Measurements from ENCODE around the gene IFI30.
A peak's percentile ranks its signal among the peaks of the same experiment; 100 is the strongest.
"Not testable (repeated sequence)": the region's sequence is repeated elsewhere in the genome, so short reads cannot be mapped to it uniquely, and the experiment has no call there.

The IFI30 gene

DNA sequence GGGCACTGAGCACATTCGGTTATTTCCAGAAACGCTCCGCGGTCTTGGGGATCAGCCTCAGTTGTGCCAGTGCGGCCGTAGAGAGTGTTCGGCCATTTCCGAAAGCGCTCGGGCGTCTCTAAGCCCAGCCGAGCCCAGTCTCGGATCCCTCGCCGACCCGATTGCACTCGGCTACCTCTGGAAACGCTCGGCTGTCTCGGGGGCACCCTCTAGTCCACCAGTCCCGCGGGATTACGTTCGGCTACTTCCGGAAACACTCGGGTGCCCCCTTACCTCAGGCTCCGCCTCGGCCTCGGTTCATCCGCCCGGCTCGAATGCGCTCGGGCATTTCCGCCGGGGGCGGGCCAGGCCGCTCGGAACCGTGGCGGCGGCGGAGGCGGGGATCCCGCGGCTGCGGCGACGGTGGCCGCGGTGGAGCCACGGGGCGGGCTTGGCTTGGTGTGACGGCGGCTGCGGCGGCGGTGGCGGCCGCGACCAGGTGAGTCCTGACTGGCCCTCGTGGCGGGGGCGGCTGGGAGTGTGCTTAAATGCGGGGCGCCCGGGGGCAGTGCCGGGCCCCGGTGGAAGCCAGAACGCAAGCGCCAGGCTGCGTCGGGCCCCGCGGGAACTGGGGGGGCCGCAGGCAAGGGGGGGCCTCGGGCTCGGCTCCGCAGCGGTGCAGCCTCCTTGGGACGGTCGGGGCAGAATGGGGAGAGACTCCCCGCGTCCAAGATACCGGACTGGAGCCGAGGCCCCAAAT is 20.6 kb upstream of the IFI30 start, which contains the start of gene PIK3R2:
TSS of gene PIK3R2 (plus strand) at position 347 of the 739 bp plus-strand sequence. CDS start 2,717 bp downstream, outside the sequence.
- DNase-seq (ENCODE audit: low read depth in 2 of 2): peak; percentile 100

DNA sequence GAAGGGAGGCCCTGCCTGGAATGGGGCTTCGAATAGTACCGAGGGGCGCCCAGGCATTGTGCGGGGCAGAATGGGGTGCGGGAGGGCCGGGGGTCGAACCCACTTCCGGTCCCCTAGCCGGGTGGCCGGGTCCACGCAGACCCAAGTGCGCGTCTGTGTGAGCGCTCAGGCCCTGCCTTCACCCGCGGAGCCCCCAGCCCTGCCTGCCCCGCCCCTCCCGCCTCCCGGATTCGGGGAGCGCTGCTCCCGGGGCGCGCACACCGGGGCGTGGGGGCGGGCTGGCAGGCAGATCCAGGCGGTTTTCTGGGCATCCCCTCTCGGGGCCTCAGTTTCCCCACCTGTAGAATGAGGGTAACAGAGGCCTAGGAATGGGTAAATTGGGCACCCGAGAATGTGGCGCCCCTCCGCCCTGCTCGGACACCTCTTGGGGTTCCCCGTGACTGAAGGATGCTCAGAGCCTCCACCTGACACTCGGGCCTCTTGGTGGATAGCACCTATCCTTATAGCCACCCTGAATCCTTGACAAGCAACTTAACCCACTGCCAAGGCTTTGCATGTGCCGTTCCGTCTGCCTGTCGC is 20.0 kb upstream of the IFI30 start:
- no peak for DNase-seq (ENCODE audit: low read depth in 2 of 2)

DNA sequence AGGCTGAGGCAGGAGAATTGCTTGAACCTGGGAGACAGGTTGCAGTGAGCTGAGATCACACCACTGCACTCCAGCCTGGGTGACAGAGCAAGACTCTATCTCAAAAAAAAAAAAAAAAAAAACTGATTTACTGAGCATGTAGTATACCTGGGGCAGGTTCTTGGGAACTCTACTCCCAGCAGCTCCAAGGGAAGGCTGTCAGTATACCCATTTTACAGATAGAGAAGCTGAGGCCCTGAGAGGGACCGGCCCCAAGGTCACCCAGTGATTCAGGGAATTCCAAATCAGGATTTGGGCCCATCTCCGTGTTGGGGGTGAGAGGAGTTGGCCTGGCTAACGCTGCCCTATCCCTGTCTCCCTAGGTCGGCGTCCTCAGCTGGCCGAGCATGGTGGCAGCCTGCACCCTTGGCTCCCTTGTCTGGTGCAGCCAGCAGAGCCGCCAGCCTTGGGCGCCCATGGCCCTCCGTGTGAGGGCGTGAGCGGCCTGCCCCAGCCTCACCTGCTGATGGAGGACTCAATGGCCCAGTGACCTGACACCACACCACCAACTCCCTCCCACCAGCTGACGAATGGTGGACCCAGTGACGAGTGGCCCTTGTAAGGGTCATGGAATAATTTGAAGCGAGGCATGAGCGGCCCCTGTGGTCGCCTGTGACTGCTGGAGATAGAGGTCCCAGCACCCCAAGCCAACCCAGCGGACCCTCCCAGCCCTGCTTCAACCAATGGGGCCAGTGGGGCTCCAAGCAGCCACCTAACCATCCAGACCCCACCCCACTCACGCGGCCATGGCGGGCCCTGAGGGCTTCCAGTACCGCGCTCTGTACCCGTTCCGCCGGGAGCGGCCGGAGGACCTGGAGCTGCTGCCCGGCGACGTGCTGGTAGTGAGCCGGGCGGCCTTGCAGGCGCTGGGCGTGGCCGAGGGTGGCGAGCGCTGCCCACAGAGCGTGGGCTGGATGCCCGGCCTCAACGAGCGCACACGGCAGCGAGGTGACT is 18.2 kb upstream of the IFI30 start:
- no peak for DNase-seq (ENCODE audit: low read depth in 2 of 2)

DNA sequence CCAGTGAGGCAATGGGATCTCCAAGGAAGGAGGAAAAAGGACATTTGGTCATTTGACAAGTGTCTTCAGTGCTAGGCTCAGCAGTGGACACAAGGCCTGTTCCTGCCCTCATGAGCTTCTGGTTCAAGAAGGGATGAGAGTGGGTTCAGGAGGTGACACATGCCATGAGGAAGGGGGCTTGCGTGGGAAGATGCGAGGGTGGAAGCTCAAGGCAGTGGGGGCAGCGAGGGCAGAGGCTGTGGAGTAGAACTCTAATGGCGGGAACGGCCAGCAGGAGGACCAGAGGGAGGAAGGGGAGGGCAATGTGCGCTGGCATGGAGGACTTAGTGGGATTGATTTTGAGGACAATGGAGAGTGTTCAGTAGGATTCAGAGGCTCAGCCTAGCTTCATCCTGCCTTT is 17.3 kb upstream of the IFI30 start:
- DNase-seq (ENCODE audit: low read depth in 2 of 2): no peak

DNA sequence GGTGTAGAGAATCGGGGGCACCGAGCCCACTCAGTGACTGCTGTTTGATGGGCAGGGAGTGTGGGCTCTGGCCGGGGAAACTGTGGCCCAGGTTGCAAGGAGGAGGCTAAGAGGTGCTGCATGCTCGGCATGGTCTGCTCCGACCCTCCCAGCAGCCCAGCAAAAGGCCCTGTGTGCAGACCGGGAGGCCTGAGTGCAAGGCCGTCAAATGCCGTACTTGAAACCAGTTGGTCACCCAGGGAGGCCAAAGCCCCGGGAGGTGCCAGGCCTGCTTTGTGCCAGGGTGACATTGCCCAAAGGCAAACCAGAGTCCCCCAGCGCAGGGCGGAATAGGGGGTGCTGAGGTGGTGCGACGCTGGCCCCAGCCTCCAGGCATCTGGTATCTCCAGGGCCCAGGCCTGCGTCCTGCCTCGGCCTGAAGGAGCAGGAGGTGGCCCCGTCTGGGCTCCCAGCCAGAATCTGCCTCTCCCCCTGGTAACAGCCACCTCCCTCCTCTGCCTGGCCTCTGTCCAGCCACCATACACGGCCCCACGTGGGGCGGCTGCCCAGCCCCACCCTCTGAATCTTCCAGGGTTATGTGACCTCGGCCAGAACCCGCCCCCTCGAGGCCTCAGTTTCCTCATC is 16.7 kb upstream of the IFI30 start:
- DNase-seq (ENCODE audit: low read depth in 2 of 2): no peak

DNA sequence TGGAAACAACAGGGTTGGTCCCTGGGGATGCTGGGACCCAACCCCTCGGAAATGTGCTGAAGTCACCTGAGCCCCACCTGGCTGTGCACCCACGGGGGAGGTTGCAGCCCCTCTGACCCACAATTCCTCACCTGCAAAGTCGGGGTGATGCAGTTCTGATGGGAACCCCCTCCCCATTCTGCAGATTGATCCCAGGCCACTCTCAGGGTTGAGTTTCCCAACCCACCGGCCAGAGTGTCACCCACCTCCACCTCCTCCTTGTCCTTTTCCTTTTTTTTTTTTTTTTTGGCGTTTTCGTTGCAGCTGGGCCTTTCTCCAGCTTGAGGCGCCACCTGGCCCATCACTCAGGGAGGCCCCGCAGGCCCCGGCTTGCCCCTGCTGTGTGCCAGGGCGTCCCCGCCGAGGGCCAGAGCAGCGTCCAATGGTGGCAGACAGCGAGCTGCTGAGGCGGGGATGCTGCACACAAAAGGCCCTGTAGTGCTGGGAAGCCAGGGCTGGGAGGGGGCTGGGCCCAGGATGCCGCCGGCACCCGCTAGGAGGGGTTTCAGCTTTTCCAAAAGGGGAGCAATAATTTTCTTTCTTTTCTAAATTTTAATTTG is 16.0 kb upstream of the IFI30 start:
- no peak for DNase-seq (ENCODE audit: low read depth in 2 of 2)

DNA sequence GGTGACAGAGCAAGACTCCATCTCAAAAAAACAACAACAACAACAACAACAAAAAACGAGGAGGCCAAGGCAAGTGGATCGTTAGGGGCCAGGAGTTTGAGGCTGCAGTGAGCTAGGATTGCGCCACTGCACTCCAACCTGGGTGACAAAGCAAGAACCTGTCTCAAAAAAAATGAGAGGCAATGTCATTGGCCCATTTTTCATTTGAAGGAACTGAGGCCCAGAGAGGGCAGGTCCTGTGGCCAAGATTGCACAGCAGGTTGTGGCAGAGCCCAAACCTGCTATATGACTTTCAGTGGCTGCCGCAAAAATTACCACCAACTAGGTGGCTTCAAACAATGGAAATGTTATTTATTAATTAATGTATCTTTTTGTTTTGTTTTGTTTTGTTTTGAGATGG is 15.1 kb upstream of the IFI30 start:
- no peak for DNase-seq (ENCODE audit: low read depth in 2 of 2)

DNA sequence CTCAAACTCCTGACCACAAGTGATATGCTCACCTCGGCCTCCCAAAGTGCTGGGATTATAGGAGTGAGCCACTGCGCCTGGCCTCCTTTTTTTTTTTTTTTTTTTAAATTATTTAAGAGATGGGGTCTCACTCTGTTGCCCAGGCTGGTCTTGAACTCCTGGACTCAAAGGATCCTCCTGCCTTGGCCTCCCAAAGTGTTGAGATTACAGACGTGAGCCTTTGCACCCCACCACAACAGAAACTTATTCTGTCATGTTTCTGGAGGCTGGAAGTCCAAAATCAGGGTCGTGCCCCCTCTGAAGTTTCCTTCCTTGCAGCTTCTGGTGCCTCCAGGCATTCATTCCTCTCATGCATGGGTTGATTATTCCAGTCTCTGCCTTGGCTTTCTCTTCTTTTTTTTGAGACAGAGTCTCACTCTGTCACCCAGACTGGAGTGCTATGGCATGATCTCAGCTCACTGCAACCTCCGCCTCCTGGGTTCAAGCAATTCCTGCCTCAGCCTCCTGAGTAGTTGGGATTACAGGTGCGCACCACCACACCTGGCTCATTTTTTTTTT is 14.5 kb upstream of the IFI30 start:
- not testable (repeated sequence) for DNase-seq (ENCODE audit: low read depth in 2 of 2)

DNA sequence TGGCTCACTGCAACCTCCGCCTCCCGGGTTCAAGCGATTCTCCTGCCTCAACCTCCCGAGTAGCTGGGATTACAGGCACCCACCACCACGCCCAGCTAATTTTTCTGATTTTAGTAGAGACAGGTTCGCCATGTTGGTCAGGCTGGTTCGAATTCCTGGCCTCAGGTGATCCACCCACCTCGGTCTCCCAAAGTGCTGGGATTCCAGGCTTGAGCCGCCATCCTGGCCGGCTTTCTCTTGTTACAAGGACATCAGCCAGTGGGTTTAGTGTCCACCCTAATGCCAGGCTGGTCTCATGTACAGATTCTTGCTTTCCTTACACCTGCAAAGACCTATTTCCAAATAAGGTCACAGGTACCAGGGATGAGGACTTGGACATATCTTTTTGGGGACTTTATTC is 13.8 kb upstream of the IFI30 start:
- DNase-seq (ENCODE audit: low read depth in 2 of 2): no peak

DNA sequence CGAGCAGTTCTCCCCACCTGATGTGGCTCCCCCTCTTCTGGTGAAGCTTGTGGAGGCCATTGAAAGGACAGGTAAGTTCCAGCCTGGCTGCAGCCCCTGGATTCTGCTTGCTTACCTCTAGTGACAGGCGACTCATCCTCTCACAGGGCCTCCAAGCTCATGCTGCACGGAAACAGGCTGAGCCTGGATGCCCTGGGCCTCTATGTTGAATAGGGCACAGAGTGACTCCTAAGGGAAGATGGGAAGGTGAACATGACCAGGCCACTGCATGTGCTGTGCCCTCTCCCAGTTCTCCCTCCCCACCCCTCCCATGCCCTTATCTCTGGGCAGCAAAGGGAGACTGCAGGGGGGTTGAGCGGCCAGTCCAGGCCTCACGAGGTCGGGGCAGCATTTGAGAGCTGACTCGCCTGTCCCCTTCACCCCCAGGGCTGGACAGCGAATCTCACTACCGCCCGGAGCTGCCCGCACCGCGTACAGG is 13.1 kb upstream of the IFI30 start:
- DNase-seq (ENCODE audit: low read depth in 2 of 2): no peak

DNA sequence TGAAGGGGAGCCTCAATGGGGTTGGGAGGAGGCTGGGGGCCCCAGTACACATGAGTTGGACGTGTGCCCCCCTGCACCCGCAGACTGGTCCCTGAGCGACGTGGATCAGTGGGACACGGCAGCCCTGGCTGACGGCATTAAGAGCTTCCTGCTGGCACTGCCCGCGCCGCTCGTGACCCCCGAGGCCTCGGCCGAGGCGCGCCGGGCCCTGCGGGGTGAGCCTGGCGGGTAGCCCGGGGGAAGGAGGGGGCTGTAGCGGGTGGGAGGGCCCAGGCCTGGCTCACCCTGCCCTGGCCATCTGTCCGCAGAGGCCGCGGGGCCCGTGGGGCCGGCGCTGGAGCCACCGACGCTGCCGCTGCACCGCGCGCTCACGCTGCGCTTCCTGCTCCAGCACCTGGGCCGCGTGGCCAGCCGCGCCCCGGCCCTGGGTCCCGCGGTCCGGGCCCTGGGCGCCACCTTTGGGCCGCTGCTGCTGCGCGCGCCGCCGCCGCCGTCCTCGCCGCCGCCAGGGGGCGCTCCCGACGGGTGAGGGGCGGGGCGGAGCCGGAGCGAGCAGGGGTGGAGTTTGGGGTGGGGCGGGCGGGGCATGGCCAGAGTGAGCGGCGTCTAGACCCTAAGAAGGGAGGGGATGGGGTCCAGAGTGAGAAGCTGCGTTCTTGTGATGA is 12.5 kb upstream of the IFI30 start:
- peak; percentile 68 to 80 for DNase-seq (ENCODE audit: low read depth in 2 of 2)

DNA sequence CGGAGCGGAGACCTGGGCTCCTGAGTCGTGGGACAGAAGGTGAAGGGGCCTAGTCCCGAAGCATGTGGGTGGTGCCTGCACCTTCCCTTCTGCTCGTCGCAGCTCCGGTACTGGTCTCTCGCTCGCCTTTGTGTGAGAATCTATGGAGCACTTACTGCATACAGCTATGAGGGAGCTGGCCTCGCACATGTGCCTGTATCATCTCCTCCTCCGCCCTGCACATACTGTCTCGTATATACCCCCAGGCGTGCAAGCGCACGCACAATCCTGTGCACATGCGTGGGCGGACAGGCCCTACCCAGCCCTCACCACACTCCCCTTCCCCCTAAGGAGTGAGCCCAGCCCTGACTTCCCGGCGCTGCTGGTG is 12.0 kb upstream of the IFI30 start:
- no peak for DNase-seq (ENCODE audit: low read depth in 2 of 2)

DNA sequence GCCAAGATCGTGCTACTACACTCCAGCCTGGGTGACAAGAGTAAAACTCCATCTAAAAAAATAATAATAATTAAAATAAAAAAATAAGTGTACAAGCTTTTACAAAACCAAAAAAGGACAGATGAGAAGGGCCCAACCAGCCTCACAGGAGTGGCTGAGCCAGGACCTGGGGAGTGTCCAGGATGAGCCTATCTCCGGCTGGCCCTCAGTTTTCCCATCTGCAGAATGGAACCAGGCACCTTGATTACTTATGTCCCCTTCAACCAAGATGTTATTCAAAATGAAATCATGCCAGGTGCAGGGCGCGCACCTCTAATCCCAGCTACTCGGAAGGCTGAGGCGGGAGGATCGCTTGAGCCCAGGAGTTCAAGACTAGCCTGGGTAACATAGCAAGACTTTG is 9.5 kb upstream of the IFI30 start:
- DNase-seq (ENCODE audit: low read depth in 2 of 2): no peak

DNA sequence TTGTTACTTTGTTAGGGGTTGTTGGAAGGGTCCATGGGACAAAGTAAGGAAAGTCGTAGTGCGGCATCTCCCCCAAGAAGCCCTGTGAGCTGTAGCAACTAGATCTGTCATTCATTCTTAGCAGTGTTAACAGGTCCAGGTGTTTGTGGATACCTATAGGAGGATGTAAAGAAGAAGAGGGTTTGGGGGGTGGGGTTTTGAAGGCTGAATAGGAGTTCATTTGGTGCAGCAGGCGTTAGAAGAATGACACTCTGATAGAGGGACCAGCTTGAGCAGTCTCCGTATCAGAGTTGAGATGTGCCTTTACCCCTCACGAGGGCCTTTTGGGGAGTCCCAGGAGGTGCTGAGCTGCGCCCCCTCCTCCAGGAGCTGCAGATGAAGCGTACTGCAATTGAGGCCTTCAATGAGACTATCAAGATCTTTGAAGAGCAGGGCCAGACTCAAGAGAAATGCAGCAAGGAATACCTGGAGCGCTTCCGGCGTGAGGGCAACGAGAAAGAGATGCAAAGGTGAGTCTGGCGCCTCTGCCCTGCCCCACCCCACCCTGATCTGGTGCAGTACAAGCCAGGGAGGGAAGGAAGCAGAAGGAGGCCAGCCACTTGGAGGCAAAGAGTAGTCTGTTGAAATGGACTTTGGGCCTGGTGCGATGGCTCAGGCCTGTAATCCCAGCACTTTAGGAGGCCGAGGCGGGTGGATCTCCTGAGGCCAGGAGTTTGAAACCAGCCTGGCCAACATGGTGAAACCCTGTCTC is 7.6 kb upstream of the IFI30 start:
- no peak for DNase-seq (ENCODE audit: low read depth in 2 of 2)

DNA sequence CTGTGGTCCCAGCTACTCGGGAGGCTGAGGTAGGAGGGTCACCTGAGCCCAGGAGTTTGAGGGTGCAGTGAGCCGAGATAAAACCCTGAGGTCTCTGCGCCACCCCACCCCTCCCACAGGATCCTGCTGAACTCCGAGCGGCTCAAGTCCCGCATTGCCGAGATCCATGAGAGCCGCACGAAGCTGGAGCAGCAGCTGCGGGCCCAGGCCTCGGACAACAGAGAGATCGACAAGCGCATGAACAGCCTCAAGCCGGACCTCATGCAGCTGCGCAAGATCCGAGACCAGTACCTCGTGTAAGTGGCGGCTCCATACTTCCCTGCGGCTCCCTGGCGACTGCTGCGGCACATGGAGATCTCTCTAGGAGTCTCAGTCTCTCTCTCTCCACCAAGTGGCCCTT is 6.6 kb upstream of the IFI30 start:
- DNase-seq (ENCODE audit: low read depth in 2 of 2): no peak

DNA sequence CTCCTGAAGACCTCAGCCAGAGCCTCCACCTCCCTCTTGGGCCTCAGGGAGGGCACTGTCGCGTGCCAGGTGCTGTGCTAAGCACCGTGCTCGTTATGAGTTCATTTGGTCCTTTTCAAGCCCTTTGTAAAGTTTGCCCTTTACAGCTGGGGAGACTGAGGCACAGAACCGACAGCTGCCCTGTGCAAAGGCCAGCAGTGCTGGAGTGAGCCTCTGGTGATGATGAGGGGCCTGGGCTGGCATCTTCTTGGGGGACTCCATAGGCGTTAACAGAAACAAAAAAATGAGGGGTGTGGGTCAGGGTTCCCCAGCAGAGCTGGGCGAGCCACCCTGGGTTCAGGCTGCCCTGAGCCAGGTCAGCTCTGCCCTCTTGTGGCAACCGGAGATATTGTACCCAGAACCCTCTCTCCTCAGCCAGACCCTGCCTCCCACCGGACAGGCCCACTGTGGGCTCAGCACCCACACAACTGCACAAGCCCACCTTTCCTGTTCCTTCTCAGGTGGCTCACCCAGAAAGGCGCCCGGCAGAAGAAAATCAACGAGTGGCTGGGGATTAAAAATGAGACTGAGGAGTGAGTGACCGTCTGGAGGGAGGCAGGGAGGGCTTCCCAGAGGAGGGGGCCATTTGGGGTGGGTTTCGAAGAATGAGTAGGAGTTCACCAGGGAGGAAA is 5.5 kb upstream of the IFI30 start:
- DNase-seq (ENCODE audit: low read depth in 2 of 2): peak in 1 of 2 donors; percentile 49

DNA sequence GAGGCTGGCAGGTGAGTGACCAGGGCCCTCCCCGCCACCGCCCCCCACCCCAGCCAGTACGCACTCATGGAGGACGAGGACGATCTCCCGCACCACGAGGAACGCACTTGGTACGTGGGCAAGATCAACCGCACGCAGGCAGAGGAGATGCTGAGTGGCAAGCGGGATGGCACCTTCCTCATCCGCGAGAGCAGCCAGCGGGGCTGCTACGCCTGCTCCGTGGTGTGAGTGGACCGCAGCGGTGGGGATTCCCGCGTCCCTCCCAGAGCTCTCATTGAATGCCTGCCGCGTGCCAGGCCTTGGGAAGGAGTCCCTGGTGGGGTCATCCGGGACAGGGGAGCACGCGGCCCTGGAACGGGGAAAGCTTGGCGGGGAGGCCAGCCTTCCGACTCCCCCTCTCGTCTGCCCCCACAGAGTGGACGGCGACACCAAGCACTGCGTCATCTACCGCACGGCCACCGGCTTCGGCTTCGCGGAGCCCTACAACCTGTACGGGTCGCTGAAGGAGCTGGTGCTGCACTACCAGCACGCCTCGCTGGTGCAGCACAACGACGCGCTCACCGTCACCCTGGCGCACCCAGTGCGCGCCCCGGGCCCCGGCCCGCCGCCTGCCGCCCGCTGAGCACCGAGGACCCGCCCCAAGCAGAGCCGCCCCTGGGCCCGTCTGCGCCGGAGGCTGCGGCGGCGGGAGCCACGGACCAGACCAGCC is 4.8 kb upstream of the IFI30 start:
- no peak for DNase-seq (ENCODE audit: low read depth in 2 of 2)

DNA sequence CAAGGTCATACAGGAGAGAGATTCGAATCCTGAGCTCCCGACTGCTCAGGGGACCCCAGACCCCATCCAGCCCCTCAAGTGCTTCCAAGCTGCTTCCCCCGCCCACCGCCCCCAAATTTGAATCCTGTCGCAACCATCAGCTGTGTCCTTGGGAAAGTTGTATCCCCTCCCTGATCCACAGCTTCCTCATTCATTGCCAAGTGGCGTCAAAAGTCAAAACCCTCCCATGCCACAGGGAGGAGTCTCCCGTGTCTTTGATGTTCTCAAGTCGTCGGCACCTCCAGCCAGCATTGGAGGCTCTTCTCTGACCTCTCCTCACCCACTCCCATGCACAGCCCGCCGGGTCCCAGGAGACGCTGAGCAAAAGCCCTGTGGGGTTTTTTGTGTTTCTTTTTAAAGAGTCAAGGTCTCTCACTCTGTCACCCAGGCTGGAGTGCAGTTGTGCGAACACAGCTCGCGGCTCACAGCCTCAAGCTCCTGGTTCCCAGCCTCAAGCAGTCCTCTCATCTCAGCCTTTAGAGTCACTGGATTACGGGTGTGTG is 2.8 kb upstream of the IFI30 start:
- no peak for DNase-seq (ENCODE audit: low read depth in 2 of 2)
